Measurements from ENCODE around the gene TFCP2L1. TPM values are rescaled to one million over a fixed set of nuclear protein-coding genes. Genes with fewer than 3 reads are reported as not detected.

Gene TFCP2L1
- polyA plus RNA-seq, 1 experiment = 0.01 TPM

DNA sequence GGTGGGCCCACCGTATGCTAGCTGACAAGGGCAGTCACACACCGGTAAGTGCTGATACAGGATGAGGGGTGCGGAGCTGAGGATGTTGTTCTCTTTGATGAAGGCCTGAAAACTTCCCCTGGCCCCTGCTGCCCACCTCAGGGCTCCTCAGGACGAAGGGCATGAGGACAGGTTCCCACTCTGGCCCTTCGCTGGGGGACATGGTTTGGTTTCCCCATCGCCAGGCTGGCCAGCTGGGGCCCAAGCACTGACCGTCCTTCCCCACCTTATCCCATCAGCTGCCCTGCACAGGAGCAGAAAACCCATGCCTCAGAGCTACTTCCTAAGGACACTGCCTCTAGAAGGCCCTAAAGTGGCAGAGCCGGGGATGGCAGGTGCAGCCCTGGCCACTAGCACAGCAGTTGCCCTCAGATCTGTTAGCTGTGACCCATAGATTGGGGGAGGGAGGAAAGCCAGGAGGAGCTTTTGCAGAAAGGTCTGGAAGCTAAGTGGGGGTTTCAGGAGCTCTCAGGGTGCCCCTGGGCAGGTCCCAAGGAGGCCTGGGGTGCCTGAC is 66.5 kb downstream of the TFCP2L1 start:
- no peak overlapping the region for H3K4me3 ChIP-seq (ENCODE audit: low read depth, low read length)
- no peaks in the 10 kb centered on the region for H3K36me3 ChIP-seq (ENCODE audit: control insufficient read depth, insufficient read depth, low read length)
- TF ChIP-seq, protein P1, sequence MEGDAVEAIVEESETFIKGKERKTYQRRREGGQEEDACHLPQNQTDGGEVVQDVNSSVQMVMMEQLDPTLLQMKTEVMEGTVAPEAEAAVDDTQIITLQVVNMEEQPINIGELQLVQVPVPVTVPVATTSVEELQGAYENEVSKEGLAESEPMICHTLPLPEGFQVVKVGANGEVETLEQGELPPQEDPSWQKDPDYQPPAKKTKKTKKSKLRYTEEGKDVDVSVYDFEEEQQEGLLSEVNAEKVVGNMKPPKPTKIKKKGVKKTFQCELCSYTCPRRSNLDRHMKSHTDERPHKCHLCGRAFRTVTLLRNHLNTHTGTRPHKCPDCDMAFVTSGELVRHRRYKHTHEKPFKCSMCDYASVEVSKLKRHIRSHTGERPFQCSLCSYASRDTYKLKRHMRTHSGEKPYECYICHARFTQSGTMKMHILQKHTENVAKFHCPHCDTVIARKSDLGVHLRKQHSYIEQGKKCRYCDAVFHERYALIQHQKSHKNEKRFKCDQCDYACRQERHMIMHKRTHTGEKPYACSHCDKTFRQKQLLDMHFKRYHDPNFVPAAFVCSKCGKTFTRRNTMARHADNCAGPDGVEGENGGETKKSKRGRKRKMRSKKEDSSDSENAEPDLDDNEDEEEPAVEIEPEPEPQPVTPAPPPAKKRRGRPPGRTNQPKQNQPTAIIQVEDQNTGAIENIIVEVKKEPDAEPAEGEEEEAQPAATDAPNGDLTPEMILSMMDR (IDR thresholded peaks at IDR 0.05; ENCODE audit: insufficient read depth, low read depth, low read length) = no peak
- H3K27me3 ChIP-seq (ENCODE audit: control insufficient read depth, insufficient read depth, low read length) = peaks cover 6% of the 10 kb centered on the region
- POLR2A ChIA-PET = no interaction called here
- CTCF ChIA-PET = no interaction called here
- DNase-seq (ENCODE audit: low read depth) = no peak

DNA sequence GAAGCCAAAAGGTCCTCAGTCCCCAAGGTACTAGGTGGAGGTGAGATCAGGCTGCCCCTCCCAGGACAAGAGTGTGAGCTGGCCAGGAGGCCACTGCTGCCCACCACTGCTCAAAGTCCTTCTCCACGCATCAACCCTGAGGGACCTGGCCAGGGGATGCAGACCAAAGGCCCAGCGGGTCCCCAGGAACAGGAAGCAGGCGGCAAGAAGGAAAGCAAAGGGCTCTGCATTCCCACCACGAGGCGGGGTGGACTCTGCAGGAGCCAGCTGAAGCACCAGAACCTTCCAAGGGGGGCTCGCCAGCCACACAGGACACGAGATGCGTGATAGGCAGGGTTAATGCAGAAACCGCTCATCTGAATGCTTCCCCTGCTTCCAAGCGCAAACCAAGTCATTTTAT is 67.4 kb downstream of the TFCP2L1 start:
- DNase-seq (ENCODE audit: low read depth) = no peak
- TF ChIP-seq, protein P1 (IDR thresholded peaks at IDR 0.05; ENCODE audit: insufficient read depth, low read depth, low read length) = no peak
- Histone ChIP-seq H3K27me3 (ENCODE audit: control insufficient read depth, insufficient read depth, low read length) (peaks cover 6% of the 10 kb centered on the region), H3K4me3 (ENCODE audit: low read depth, low read length) (no peak overlapping the region), H3K36me3 (ENCODE audit: control insufficient read depth, insufficient read depth, low read length) (no peaks in the 10 kb centered on the region)
- ChIA-PET POLR2A (no interaction called here), CTCF (no interaction called here)

DNA sequence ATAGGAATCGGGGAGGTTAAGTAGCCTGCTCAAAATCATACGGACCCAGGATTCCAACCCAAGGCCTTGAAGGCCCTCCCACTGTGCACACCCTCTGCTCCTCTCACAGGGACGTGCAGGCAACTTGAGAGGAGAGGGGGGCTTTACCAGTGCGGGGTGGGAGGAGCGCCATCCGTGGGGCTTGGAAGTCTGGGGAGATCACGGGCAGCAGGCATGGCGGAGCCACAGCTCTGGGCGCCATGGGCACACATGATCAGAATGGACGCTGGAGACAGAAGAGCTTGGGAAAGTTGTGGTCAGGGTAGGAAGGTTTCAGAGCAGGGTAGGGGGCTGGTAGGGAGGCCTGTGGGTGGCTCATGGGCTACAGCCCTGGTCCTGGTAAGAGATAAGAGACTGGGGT is 70.7 kb downstream of the TFCP2L1 start:
- DNase-seq (ENCODE audit: low read depth) = no peak
- Histone ChIP-seq H3K36me3 (ENCODE audit: control insufficient read depth, insufficient read depth, low read length) (no peaks in the 10 kb centered on the region), H3K4me3 (ENCODE audit: low read depth, low read length) (no peak overlapping the region), H3K27me3 (ENCODE audit: control insufficient read depth, insufficient read depth, low read length) (peaks cover 5% of the 10 kb centered on the region)
- TF ChIP-seq, protein P1 (IDR thresholded peaks at IDR 0.05; ENCODE audit: insufficient read depth, low read depth, low read length) = no peak
- ChIA-PET CTCF (no interaction called here), POLR2A (no interaction called here)

DNA sequence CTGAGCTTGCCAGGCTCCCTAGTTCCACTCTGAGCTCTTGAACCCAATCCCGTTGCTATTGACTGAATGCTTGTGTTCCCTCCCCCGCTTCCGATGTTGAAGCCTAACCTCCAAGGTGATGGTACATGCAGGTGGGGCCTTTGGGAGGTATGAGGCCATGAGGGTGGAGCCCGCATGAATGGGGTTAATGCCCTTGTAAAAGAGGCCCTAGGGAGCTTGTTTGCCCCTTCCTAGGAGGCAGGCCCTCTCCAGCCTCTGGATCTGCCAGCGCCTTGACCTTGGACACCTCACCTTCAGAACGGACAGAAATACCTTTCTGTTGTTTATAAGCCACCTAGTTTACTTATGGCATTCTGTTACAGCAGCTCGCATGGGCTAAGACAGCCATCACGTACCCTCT is 71.6 kb downstream of the TFCP2L1 start:
- no peak overlapping the region for H3K4me3 ChIP-seq (ENCODE audit: low read depth, low read length)
- TF ChIP-seq, protein P1 (IDR thresholded peaks at IDR 0.05; ENCODE audit: insufficient read depth, low read depth, low read length) = no peak
- H3K27me3 ChIP-seq (ENCODE audit: control insufficient read depth, insufficient read depth, low read length) = peaks cover 5% of the 10 kb centered on the region; the same call in 1 of the 2 replicates
- ChIA-PET POLR2A (no interaction called here), CTCF (no interaction called here)
- no peak for DNase-seq (ENCODE audit: low read depth)
- H3K36me3 ChIP-seq (ENCODE audit: control insufficient read depth, insufficient read depth, low read length) = no peaks in the 10 kb centered on the region

DNA sequence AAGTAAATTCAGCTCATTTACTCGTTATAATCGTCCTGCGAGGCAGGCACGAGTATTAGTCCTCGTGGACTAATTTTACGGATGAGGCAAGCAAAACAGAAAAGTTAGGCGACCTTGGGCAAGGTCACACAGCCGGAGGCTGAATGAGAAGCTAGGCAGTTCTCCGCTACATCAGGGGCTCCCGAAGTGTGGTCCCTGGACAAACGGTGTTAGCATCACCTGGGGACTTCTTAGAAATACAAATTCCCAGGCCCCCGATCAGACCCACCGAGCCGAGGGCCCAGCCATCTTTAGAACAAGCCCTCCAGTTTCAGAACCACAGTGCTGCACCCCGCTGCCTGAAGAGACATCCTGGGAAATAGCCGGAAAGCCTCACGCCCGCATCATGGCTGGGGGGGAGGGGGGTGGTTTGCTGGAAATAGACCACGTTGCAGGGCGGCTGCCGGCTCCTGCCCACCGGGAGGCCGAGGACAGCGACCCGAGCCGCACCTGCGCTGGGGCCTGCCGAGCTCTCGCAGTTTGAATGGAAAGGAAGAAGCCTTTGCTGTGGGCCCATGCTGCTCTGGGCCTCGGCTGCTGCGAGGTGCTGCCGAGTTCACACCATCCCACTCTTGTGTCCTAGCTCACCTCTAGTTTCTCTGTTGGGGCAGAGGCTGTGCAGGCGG is 72.2 kb downstream of the TFCP2L1 start:
- TF ChIP-seq, protein P1 (IDR thresholded peaks at IDR 0.05; ENCODE audit: insufficient read depth, low read depth, low read length) = no peak
- H3K36me3 ChIP-seq (ENCODE audit: control insufficient read depth, insufficient read depth, low read length) = no peaks in the 10 kb centered on the region
- H3K4me3 ChIP-seq (ENCODE audit: low read depth, low read length) = no peak overlapping the region
- CTCF ChIA-PET = interaction anchor here (0.9 kb wide), 1 partner anchor 16 kb away, joined by 4 read pairs; no protein-coding TSS in a partner anchor
- H3K27me3 ChIP-seq (ENCODE audit: control insufficient read depth, insufficient read depth, low read length) = peaks cover 4% of the 10 kb centered on the region; the same call in 1 of the 2 replicates
- POLR2A ChIA-PET = no interaction called here
- DNase-seq (ENCODE audit: low read depth) = no peak

Data from BJ (cell line).